ENCODE results near the gene LKAAEAR1. TPM values are rescaled to one million over a fixed set of nuclear protein-coding genes. Genes with fewer than 3 reads are reported as not detected.

LKAAEAR1 gene
- total and polyA plus RNA-seq, 4 donors, result 0.51 to 2.3 (median 0.65) TPM

DNA sequence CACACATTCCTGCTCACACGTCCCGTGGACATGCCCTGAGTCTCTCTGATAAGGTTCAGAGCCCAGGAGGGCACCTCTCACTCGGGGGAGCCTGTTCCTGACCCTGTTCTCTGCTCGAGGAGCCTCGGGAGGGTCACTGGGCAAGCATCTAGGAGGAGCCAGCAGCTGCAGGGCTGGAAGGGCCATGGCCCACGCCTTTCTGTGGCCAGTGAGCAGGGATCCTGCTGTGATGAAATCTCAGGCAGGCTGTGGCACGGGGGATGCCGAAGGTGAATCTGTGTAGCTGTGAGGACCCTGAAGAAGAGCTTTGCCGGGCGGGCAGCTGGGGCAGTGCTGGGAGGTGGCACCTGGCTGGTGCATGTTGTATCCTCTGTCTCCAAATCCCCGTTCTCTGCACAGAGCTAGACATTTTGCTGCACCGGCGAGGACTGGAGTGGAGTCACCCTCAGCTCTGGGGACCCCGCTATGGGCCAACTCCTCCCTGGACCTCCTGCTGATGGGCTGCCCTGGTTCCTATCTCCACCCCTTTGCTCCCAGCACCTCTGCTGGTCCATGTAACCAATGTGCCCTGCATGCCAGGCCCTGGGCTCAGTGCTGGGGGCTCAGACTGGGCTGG, 30.3 kb upstream of the LKAAEAR1 start:
- H3K27ac ChIP-seq (ENCODE audit: low read depth in 1 of 2, low read length in 1 of 2), result no peak overlapping the region
- no peaks in the 10 kb centered on the region for H3K4me1 ChIP-seq (ENCODE audit: control insufficient read depth in 5 of 5, insufficient read depth in 5 of 5, low read length in 5 of 5)
- TF ChIP-seq, protein P1, sequence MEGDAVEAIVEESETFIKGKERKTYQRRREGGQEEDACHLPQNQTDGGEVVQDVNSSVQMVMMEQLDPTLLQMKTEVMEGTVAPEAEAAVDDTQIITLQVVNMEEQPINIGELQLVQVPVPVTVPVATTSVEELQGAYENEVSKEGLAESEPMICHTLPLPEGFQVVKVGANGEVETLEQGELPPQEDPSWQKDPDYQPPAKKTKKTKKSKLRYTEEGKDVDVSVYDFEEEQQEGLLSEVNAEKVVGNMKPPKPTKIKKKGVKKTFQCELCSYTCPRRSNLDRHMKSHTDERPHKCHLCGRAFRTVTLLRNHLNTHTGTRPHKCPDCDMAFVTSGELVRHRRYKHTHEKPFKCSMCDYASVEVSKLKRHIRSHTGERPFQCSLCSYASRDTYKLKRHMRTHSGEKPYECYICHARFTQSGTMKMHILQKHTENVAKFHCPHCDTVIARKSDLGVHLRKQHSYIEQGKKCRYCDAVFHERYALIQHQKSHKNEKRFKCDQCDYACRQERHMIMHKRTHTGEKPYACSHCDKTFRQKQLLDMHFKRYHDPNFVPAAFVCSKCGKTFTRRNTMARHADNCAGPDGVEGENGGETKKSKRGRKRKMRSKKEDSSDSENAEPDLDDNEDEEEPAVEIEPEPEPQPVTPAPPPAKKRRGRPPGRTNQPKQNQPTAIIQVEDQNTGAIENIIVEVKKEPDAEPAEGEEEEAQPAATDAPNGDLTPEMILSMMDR (IDR thresholded peaks at IDR 0.05; ENCODE audit: control extremely low read depth, extremely low read depth), result no peak
- no peaks in the 10 kb centered on the region for H3K27me3 ChIP-seq (ENCODE audit: control insufficient read depth in 3 of 3, insufficient read depth in 3 of 3, low read length in 2 of 3)
- 82 to 84% methylated on average over 14 of the region's 14 CpGs for WGBS, 2 donors
- H3K9ac ChIP-seq (ENCODE audit: insufficient read depth in 1 of 2, low read length in 2 of 2), result no peak overlapping the region
- H3K4me3 ChIP-seq, result no peak overlapping the region
- no peaks in the 10 kb centered on the region for H3K36me3 ChIP-seq (ENCODE audit: control insufficient read depth in 4 of 4, insufficient read depth in 4 of 4, low read length in 4 of 4)
- ATAC-seq (ENCODE audit: insufficient read depth, low FRiP score) (no peak), DNase-seq (no peak)
- H3K9me3 ChIP-seq (ENCODE audit: control insufficient read depth in 4 of 4, insufficient read depth in 3 of 4, low read length in 3 of 4), result no peaks in the 10 kb centered on the region

DNA sequence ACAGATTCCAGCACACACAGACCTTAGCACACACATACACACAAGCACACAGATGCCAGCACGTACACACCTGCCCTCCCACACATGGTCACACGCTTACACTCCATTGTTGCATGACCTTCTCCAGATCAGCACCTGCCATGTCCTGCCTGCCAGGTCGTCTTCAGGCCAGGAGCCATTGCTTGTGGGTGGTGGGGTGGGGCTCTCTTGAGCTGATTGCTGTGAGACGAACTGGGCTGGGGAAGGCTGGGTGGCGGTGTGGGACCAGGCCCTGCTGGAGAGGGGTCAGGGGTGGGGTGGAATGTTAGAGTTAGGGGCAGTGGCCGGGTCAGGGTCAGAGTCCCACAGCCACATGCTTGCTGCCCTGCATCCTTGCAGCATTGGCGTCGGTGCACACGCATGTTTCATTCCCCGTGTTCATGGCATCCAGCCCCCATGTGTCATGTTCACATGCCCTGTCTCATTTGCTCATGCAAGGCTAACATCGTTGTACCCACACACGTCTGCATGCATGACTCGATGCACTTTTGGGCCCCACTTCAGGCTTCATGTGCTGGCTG, 29.7 kb upstream of the LKAAEAR1 start:
- no peak for ATAC-seq (ENCODE audit: insufficient read depth, low FRiP score)
- no peaks in the 10 kb centered on the region for H3K27me3 ChIP-seq (ENCODE audit: control insufficient read depth in 3 of 3, insufficient read depth in 3 of 3, low read length in 2 of 3)
- DNase-seq, result no peak
- TF ChIP-seq, protein P1 (IDR thresholded peaks at IDR 0.05; ENCODE audit: control extremely low read depth, extremely low read depth), result no peak
- no peak overlapping the region for H3K27ac ChIP-seq (ENCODE audit: low read depth in 1 of 2, low read length in 1 of 2)
- H3K9ac ChIP-seq (ENCODE audit: insufficient read depth in 1 of 2, low read length in 2 of 2), result no peak overlapping the region
- 76 to 91% methylated on average over 13 of the region's 13 CpGs for WGBS, 2 donors
- no peaks in the 10 kb centered on the region for H3K9me3 ChIP-seq (ENCODE audit: control insufficient read depth in 4 of 4, insufficient read depth in 3 of 4, low read length in 3 of 4)
- H3K4me3 ChIP-seq, result no peak overlapping the region
- no peaks in the 10 kb centered on the region for H3K4me1 ChIP-seq (ENCODE audit: control insufficient read depth in 5 of 5, insufficient read depth in 5 of 5, low read length in 5 of 5)
- H3K36me3 ChIP-seq (ENCODE audit: control insufficient read depth in 4 of 4, insufficient read depth in 4 of 4, low read length in 4 of 4), result no peaks in the 10 kb centered on the region

DNA sequence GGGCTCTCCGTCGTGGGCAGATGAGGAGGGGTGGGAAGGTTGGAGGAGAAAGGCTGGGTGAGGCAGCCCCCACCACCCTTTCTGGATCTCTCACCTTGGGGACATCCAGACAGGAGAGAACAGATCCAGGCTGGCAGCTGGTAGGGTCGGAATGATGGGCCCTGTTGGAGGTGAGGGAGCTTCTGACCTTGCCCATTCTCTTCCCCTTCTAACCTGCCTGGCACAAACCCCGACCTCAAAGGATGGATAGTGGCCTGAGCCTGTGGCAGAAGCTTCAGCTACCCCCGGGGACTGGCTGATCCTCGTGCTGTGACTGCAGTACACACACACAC, 29.2 kb upstream of the LKAAEAR1 start:
- TF ChIP-seq, protein P1 (IDR thresholded peaks at IDR 0.05; ENCODE audit: control extremely low read depth, extremely low read depth), result no peak
- H3K9ac ChIP-seq (ENCODE audit: insufficient read depth in 1 of 2, low read length in 2 of 2), result no peak overlapping the region

More for the DNA sequence above, 29.2 kb upstream of the LKAAEAR1 start:
- ATAC-seq (ENCODE audit: insufficient read depth, low FRiP score) (no peak), DNase-seq (no peak)
- H3K27me3 ChIP-seq (ENCODE audit: control insufficient read depth in 3 of 3, insufficient read depth in 3 of 3, low read length in 2 of 3), result no peaks in the 10 kb centered on the region
- 68 to 79% methylated on average over 6 of the region's 6 CpGs for WGBS, 2 donors
- H3K27ac ChIP-seq (ENCODE audit: low read depth in 1 of 2, low read length in 1 of 2), result no peak overlapping the region
- H3K9me3 ChIP-seq (ENCODE audit: control insufficient read depth in 4 of 4, insufficient read depth in 3 of 4, low read length in 3 of 4), result no peaks in the 10 kb centered on the region
- H3K36me3 ChIP-seq (ENCODE audit: control insufficient read depth in 4 of 4, insufficient read depth in 4 of 4, low read length in 4 of 4), result no peaks in the 10 kb centered on the region
- no peaks in the 10 kb centered on the region for H3K4me1 ChIP-seq (ENCODE audit: control insufficient read depth in 5 of 5, insufficient read depth in 5 of 5, low read length in 5 of 5)
- no peak overlapping the region for H3K4me3 ChIP-seq
